SJSA1 (cell line): ENCODE measurements around the gene TMTC1. TPM values are rescaled to one million over a fixed set of nuclear protein-coding genes. Genes with fewer than 3 reads are reported as not detected.

Source experiments
- DNase-seq, 2 experiments: peaks; one replicate each; pipeline ENCODE4 v3.0.0-alpha.2; 2015 to 2020; ENCODE audit warnings: low spot score in 2 of 2, low read depth in 1 of 2
- H3K27ac ChIP-seq: fragments of 250-450 bp; sonication (Bioruptor Pico); 2 replicates; pipeline ENCODE4 v1.5.1; 2020; ENCODE audit warnings: mild to moderate bottlenecking, moderate library complexity
- H3K27me3 ChIP-seq: fragments of 250-450 bp; sonication (Bioruptor Pico); replicated peaks from 2 replicates; pipeline ENCODE4 v1.5.1; 2020; ENCODE audit warnings: mild to moderate bottlenecking, moderate library complexity
- H3K36me3 ChIP-seq: fragments of 250-450 bp; sonication (Bioruptor Pico); 2 replicates; pipeline ENCODE4 v1.5.1; 2020; ENCODE audit warnings: mild to moderate bottlenecking
- H3K4me1 ChIP-seq: fragments of 250-450 bp; sonication (Bioruptor Pico); replicated peaks from 2 replicates; pipeline ENCODE4 v1.6.1; 2021; ENCODE audit warnings: mild to moderate bottlenecking
- H3K4me3 ChIP-seq: fragments of 250-450 bp; sonication (Bioruptor Pico); 2 replicates; pipeline ENCODE4 v1.5.1; 2020; ENCODE audit warnings: mild to moderate bottlenecking
- H3K9me3 ChIP-seq: fragments of 250-450 bp; sonication (Bioruptor Pico); replicated peaks from 2 replicates; pipeline ENCODE4 v1.5.1; 2020; ENCODE audit warnings: mild to moderate bottlenecking
- total RNA-seq: library from RNA; depleted of rRNA; stranded (reverse); fragments of >200 nt; shearing (Covaris generic); gene quantifications from 2 replicates; pipeline ENCODE4 v1.2.3, GENCODE V29; 2014

Gene TMTC1
- total RNA-seq, 1 experiment from 2014 or later: 0.21 TPM

DNA sequence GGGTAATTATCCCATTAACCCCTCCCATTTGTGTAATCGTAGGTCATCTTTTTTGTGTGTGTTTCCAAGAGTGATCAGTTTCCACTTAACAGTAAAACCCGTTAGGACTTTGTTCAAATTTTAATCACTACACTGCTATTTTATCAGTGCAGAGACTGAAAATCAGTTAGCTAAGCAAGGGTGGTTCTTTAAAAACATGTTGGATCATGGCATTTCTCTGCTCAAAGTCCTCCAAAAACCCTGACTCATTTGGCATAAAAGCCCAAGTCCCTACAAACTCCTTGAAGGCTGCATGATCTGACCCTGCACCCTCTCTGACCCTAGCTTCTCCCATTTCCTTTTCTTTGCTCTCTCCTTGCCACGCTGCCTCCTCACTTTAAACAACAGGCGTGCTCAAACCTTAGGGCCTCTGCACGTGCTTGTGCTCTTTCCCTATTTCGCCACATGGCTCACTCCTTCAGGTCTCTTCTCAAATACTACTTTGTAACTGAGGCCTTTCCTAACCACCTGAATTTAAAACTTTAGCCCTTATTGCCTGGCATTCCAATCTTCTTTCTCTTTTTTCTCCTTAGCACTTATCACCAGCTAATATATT is 273.1 kb downstream of the TMTC1 start:
- no peak overlapping the region for H3K4me3 ChIP-seq
- no peaks in the 10 kb centered on the region for H3K4me1 ChIP-seq
- H3K9me3 ChIP-seq: no peaks in the 10 kb centered on the region
- H3K27me3 ChIP-seq: peaks cover 3% of the 10 kb centered on the region; the same call in 1 of the 2 replicates
- no peak for DNase-seq
- no peaks in the 10 kb centered on the region for H3K36me3 ChIP-seq
- no peak overlapping the region for H3K27ac ChIP-seq

- H3K27me3 ChIP-seq: peaks cover 3% of the 10 kb centered on the region; the same call in 1 of the 2 replicates
- no peaks in the 10 kb centered on the region for H3K9me3 ChIP-seq
- no peak overlapping the region for H3K27ac ChIP-seq
- H3K36me3 ChIP-seq: no peaks in the 10 kb centered on the region
- no peak for DNase-seq
- no peak overlapping the region for H3K4me3 ChIP-seq
- no peaks in the 10 kb centered on the region for H3K4me1 ChIP-seq
Measured at GRCh38 chr12:29509503-29509902, 274.2 kb downstream of the TMTC1 start.

DNA sequence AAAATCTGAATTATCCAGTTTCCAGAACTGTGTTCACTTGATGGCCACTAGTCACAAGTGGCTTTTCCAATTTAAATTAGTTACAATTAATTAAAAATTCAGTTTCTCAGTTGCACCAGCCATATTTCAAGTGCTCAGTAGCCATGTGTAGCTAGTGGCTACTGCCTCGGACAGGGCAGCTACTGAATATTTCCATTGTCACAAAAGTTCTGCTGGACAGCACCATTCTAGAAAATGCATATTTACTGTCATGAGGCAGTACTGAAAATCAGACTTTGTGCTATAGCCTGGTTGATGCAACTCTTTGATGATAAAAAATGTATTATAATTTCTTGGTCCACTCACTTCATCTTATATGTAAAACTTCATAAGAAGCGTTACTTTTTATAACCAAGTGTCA is 274.8 kb downstream of the TMTC1 start:
- Histone ChIP-seq H3K9me3 (no peaks in the 10 kb centered on the region), H3K27ac (no peak overlapping the region)

DNA sequence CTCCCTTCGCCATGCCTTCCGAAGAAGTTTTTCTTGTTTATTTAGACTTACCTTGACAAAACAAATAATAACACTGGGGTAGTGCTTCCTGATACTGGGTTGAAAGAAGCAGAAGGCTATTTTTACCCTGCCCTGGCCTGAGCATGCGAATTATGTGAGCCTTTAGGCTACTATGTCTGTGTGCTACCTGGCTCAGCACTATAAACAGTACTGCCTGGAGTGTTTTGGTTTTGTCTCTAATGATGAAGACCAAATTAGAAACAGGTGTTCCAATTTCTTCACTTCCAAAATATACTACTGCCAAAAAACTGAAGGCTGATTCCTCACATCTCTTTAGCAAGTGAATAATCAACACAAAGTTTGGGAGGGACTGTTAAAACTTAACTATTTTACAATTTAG is 278.6 kb downstream of the TMTC1 start:
- H3K36me3 ChIP-seq: no peaks in the 10 kb centered on the region
- no peak for DNase-seq
- H3K27me3 ChIP-seq: 0 out of 2 replicates have a peak, but pooled peaks cover 3% of the 10 kb centered on the region
- no peaks in the 10 kb centered on the region for H3K9me3 ChIP-seq
- H3K4me3 ChIP-seq: no peak overlapping the region
- H3K27ac ChIP-seq: no peak overlapping the region
- H3K4me1 ChIP-seq: no peaks in the 10 kb centered on the region

More for the DNA sequence above, 274.8 kb downstream of the TMTC1 start:
- no peak for DNase-seq
- peaks cover 3% of the 10 kb centered on the region; the same call in 1 of the 2 replicates for H3K27me3 ChIP-seq
- H3K4me3 ChIP-seq: no peak overlapping the region
- H3K4me1 ChIP-seq: no peaks in the 10 kb centered on the region
- no peaks in the 10 kb centered on the region for H3K36me3 ChIP-seq

GRCh38 chr12:29503283-29503682 is 280.5 kb downstream of the TMTC1 start:
- no peaks in the 10 kb centered on the region for H3K27me3 ChIP-seq
- H3K4me1 ChIP-seq: no peaks in the 10 kb centered on the region
- no peaks in the 10 kb centered on the region for H3K36me3 ChIP-seq
- H3K9me3 ChIP-seq: no peaks in the 10 kb centered on the region
- H3K27ac ChIP-seq: no peak overlapping the region
- H3K4me3 ChIP-seq: no peak overlapping the region
- DNase-seq: no peak

GRCh38 chr12:29499235-29499634 is 284.5 kb downstream of the TMTC1 start:
- H3K4me3 ChIP-seq: no peak overlapping the region
- H3K9me3 ChIP-seq: no peaks in the 10 kb centered on the region
- DNase-seq: no peak
- H3K27ac ChIP-seq: no peak overlapping the region
- H3K4me1 ChIP-seq: no peaks in the 10 kb centered on the region
- no peaks in the 10 kb centered on the region for H3K36me3 ChIP-seq
- H3K27me3 ChIP-seq: no peaks in the 10 kb centered on the region

- DNase-seq: no peak
- Histone ChIP-seq H3K36me3 (no peaks in the 10 kb centered on the region), H3K27ac (no peak within 1 kb of the TSS), H3K4me1 (no peaks in the 10 kb centered on the region), H3K27me3 (no peaks in the 10 kb centered on the region), H3K9me3 (no peaks in the 10 kb centered on the region), H3K4me3 (no peak within 1 kb of the TSS)
Measured at GRCh38 chr12:29497588-29497987, 286.2 kb downstream of the TMTC1 start, which contains the start of gene OVCH1. OVCH1 (minus strand) TSS chr12:29497686; CDS start chr12:29497686, 0 bp downstream.

DNA sequence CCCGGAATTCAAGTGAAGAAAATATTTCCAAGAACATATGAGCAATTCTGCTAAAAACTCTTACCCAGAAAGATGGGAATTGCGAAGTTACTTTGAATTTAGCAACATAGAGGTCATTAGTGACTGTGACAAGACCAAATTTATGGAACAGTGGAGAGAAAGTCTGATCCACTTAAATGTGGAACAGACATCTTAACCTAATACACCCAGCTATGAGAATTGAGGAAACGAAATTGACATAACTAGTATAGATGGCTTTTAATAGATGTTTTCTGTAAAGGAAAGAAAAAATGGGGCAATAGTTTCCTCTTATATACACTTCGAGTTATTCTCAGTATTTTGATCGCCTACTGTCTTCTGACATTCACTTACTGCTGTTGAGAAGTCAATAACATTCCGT is 290.9 kb downstream of the TMTC1 start:
- H3K36me3 ChIP-seq: no peaks in the 10 kb centered on the region
- no peaks in the 10 kb centered on the region for H3K4me1 ChIP-seq
- no peak overlapping the region for H3K4me3 ChIP-seq
- no peak overlapping the region for H3K27ac ChIP-seq
- DNase-seq: no peak
- H3K9me3 ChIP-seq: no peaks in the 10 kb centered on the region
- no peaks in the 10 kb centered on the region for H3K27me3 ChIP-seq

GRCh38 chr12:29486972-29487371 is 296.8 kb downstream of the TMTC1 start:
- no peak for DNase-seq
- Histone ChIP-seq H3K4me1 (no peaks in the 10 kb centered on the region), H3K27ac (no peak overlapping the region), H3K4me3 (no peak overlapping the region), H3K9me3 (no peaks in the 10 kb centered on the region), H3K36me3 (no peaks in the 10 kb centered on the region), H3K27me3 (no peaks in the 10 kb centered on the region)

GRCh38 chr12:29463198-29463597 is 320.5 kb downstream of the TMTC1 start:
- no peaks in the 10 kb centered on the region for H3K9me3 ChIP-seq
- H3K27ac ChIP-seq: no peak overlapping the region
- no peaks in the 10 kb centered on the region for H3K36me3 ChIP-seq
- no peak overlapping the region for H3K4me3 ChIP-seq
- no peaks in the 10 kb centered on the region for H3K4me1 ChIP-seq
- no peak for DNase-seq
- no peaks in the 10 kb centered on the region for H3K27me3 ChIP-seq

GRCh38 chr12:29460082-29460481 is 323.7 kb downstream of the TMTC1 start:
- no peak overlapping the region for H3K27ac ChIP-seq
- no peaks in the 10 kb centered on the region for H3K36me3 ChIP-seq
- no peak overlapping the region for H3K4me3 ChIP-seq
- H3K4me1 ChIP-seq: no peaks in the 10 kb centered on the region
- H3K27me3 ChIP-seq: no peaks in the 10 kb centered on the region
- no peaks in the 10 kb centered on the region for H3K9me3 ChIP-seq
- no peak for DNase-seq

DNA sequence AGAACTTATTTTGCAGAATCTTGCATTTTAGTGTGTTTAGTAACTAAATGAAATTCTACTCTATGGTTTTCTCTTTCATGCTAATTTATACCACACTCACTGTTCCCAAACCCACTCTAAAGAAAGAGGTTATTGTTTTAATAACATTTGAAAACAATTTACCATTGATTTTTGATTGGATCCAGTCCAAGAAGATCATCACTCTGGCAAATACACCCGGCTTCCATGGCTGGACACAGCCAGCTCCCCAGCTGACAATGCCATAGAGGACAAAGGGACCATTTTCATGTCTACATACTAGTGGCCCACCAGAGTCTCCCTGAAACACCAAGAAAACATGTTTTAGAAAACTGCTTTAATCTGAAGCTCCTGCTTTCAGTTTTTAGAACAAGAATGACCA is 328.7 kb downstream of the TMTC1 start:
- H3K27me3 ChIP-seq: no peaks in the 10 kb centered on the region
- no peaks in the 10 kb centered on the region for H3K9me3 ChIP-seq
- H3K4me3 ChIP-seq: no peak overlapping the region
- no peak overlapping the region for H3K27ac ChIP-seq
- no peaks in the 10 kb centered on the region for H3K36me3 ChIP-seq
- H3K4me1 ChIP-seq: no peaks in the 10 kb centered on the region
- DNase-seq: no peak

- H3K27me3 ChIP-seq: no peaks in the 10 kb centered on the region
- no peaks in the 10 kb centered on the region for H3K36me3 ChIP-seq
- H3K4me1 ChIP-seq: no peaks in the 10 kb centered on the region
- H3K4me3 ChIP-seq: no peak overlapping the region
- no peak overlapping the region for H3K27ac ChIP-seq
- no peaks in the 10 kb centered on the region for H3K9me3 ChIP-seq
- DNase-seq: no peak
Measured at GRCh38 chr12:29451888-29452287, 331.9 kb downstream of the TMTC1 start.
